Chondrocyte (in vitro differentiated cells): ENCODE results near the gene RND2. TPM values are rescaled to one million over a fixed set of nuclear protein-coding genes. Genes with fewer than 3 reads are reported as not detected.

Source experiments
- DNase-seq: peaks from one replicate; pipeline ENCODE4 v3.0.0; 2021; ENCODE audit warnings: mixed read lengths, low spot score
- H3K27ac Mint-ChIP-seq: one replicate; pipeline ENCODE4 v1.8.0; 2021; ENCODE audit warnings: mild to moderate bottlenecking, moderate library complexity, mixed read lengths; ENCODE audit not compliant: unreplicated experiment
- H3K27me3 Mint-ChIP-seq: 2 replicates; pipeline ENCODE4 v1.8.0; 2021; ENCODE audit warnings: low read depth, mixed read lengths
- H3K36me3 Mint-ChIP-seq: 2 replicates; pipeline ENCODE4 v1.8.0; 2021; ENCODE audit warnings: low read depth, mixed read lengths
- H3K4me1 Mint-ChIP-seq: 2 replicates; pipeline ENCODE4 v1.8.0; 2021; ENCODE audit warnings: low read depth, mild to moderate bottlenecking, mixed read lengths
- H3K4me3 Mint-ChIP-seq: one replicate; pipeline ENCODE4 v1.8.0; 2021; ENCODE audit warnings: mild to moderate bottlenecking, moderate library complexity, mixed read lengths; ENCODE audit not compliant: unreplicated experiment
- H3K9me3 Mint-ChIP-seq: 2 replicates; pipeline ENCODE4 v1.8.0; 2021; ENCODE audit warnings: low read depth, mixed read lengths
- total RNA-seq: library from RNA; stranded (reverse); gene quantifications from 3 replicates; pipeline ENCODE4 v1.2.1, GENCODE V29; 2021
- TF ChIP-seq, protein P1 (sequence below): fragments of 200-600 bp; sonication (generic); IDR thresholded peaks from 2 replicates; pipeline ENCODE4 v1.5.0; 2021; ENCODE audit warnings: antibody characterized with exemption, mild to moderate bottlenecking, moderate library complexity

Gene RND2
- total RNA-seq, 1 donor from 2014 or later: 1.1 TPM

DNA sequence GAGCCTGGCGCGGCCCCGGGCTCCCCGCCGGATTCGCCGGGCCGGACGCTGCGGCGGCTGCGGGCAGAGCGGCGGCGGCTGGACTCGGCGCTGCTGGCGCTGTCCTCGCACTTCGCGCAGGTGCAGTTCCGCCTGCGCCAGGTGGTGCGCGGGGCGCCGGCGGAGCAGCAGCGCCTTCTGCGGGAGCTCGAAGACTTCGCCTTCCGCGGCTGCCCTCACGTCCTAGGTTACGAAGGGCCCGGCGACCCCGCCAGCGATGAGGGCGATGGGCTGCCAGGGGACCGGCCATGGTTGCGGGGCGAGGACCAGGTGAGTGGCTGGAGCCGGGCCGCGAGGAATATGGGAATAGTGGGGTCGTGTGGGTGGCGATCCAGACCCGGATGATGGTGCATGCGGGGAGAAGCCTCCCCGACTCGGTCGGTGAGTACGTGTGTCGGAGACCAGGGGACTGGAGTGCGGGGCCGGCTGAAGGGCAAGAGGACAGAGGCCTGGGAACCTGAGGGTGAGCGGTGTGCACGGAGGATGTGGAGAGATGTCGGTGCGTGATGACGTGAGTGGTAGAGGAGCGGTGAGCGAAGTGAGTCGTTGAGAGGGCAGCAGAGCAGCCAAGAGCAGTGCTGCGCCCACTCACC, 44.1 kb upstream of the RND2 start:
- no peak for DNase-seq
- no peaks in the 10 kb centered on the region for H3K9me3 Mint-ChIP-seq
- H3K27me3 Mint-ChIP-seq: no peaks in the 10 kb centered on the region
- H3K4me1 Mint-ChIP-seq: peaks cover 35% of the 10 kb centered on the region
- H3K4me3 Mint-ChIP-seq: peak overlapping the region; percentile 99
- TF ChIP-seq, protein P1, sequence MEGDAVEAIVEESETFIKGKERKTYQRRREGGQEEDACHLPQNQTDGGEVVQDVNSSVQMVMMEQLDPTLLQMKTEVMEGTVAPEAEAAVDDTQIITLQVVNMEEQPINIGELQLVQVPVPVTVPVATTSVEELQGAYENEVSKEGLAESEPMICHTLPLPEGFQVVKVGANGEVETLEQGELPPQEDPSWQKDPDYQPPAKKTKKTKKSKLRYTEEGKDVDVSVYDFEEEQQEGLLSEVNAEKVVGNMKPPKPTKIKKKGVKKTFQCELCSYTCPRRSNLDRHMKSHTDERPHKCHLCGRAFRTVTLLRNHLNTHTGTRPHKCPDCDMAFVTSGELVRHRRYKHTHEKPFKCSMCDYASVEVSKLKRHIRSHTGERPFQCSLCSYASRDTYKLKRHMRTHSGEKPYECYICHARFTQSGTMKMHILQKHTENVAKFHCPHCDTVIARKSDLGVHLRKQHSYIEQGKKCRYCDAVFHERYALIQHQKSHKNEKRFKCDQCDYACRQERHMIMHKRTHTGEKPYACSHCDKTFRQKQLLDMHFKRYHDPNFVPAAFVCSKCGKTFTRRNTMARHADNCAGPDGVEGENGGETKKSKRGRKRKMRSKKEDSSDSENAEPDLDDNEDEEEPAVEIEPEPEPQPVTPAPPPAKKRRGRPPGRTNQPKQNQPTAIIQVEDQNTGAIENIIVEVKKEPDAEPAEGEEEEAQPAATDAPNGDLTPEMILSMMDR: peak; percentile 41
- H3K27ac Mint-ChIP-seq: peak overlapping the region; percentile 89
- peaks cover 9% of the 10 kb centered on the region for H3K36me3 Mint-ChIP-seq

DNA sequence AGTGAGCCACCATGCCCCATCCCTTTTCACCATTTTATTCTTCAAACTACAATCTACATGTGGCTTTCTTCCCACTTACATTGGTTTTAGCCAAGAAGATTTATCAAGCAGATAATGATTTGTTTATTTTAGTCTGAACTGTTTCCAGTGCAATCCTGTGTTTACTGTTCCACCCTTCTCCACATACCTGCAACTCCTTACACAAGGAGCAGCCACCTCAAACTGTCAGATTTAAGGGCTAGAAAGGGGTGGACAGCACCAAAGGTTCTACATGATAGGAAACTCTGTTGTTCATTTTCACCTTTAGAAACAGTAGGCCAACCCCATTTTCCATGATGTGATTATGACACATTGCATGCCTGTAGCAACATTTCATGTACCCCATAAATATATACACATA, 42.8 kb upstream of the RND2 start:
- H3K36me3 Mint-ChIP-seq: peaks cover 10% of the 10 kb centered on the region
- DNase-seq: no peak
- no peaks in the 10 kb centered on the region for H3K27me3 Mint-ChIP-seq
- no peak overlapping the region for H3K27ac Mint-ChIP-seq
- H3K9me3 Mint-ChIP-seq: no peaks in the 10 kb centered on the region
- TF ChIP-seq, protein P1: no peak
- peaks cover 32% of the 10 kb centered on the region for H3K4me1 Mint-ChIP-seq
- peak overlapping the region; percentile 99 for H3K4me3 Mint-ChIP-seq

DNA sequence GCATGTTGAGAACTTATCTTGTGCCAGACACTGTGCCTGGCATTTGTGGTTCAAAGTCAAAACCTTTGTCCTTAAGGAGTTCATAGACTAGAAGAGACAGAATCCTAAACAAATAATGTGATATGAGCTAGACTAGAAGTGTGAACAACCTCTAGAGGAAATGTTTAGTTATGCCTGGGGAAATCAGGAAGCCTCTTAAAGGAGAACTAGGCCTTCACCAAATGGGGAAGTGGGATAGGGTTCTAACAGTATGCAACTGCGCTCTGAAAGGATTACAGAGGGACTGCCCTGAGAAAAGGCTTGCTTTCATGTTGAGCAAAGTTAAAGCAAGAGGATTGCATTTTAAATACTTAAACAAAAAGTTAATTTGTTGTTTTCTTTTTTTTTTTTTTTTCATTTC, 39.8 kb upstream of the RND2 start:
- Mint-ChIP-seq H3K9me3 (no peaks in the 10 kb centered on the region), H3K4me3 (no peak overlapping the region), H3K27ac (no peak overlapping the region), H3K4me1 (peaks cover 30% of the 10 kb centered on the region), H3K36me3 (peaks cover 17% of the 10 kb centered on the region), H3K27me3 (no peaks in the 10 kb centered on the region)
- TF ChIP-seq, protein P1: no peak
- DNase-seq: no peak

DNA sequence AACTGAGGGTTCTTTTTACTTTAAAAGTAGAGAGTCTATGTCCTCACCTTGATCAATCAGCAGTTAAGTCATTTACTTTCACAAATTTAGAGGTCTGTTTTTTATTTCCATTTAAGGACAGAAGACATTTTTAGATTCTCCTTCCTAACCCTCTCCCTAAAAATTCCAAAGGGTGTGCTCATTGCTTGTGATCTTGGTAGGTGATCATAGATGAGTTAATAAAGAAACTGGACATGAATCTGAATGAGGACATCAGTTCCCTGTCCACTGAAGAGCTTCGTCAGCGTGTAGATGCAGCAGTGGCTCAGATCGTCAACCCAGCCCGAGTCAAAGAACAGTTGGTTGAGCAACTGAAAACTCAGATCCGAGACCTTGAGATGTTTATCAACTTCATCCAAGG, 35.9 kb upstream of the RND2 start:
- Mint-ChIP-seq H3K4me1 (peaks cover 19% of the 10 kb centered on the region), H3K27me3 (no peaks in the 10 kb centered on the region), H3K9me3 (no peaks in the 10 kb centered on the region), H3K27ac (no peak overlapping the region), H3K36me3 (peaks cover 30% of the 10 kb centered on the region), H3K4me3 (no peak overlapping the region)
- TF ChIP-seq, protein P1: no peak
- no peak for DNase-seq

DNA sequence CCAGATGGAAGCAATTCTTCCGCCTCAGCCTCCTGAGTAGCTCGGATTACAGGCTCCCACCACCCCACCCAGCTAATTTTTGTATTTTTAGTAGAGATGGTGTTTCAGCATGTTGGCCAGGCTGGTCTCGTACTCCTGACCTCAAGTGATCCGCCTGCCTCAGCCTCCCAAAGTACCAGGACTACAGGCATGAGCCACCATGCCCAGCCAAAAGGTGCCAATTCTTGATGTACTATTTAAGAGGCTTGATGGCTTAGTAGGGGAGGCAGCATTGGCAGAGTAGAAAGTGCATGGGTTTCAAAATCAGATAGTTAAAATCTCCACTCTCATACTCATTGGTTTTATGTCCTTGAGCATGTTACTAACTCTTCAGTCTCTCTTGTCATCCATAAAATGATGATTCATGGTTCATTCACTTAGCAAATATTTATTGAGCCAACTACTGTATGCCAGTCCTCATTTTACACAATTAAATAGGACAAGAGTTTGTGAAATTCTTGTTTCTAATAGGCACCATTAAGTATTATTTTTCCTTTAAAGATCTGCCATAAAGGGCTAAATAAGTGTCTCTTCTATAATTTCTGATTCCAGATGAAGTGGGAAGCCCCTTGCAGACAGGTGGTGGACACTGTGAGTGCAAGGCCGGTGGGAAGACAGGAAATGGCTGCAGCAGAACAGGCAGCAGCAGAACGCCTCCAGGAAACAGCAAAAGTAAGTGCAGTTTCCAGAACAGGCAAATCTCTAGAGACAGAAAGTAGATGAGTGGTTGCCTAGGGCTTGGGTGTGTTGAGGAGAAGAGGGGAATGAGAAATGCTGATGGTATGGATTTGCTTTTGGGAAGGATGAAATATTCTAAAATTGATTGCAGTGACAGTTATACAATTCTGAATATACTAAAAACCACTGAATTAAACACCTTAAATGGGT, 35.0 kb upstream of the RND2 start:
- DNase-seq: no peak
- Mint-ChIP-seq H3K4me1 (peaks cover 16% of the 10 kb centered on the region), H3K4me3 (no peak overlapping the region), H3K36me3 (peaks cover 32% of the 10 kb centered on the region), H3K27me3 (no peaks in the 10 kb centered on the region), H3K9me3 (no peaks in the 10 kb centered on the region), H3K27ac (peak overlapping the region; percentile 23)
- TF ChIP-seq, protein P1: no peak
